Spinal cord (tissue), 10 donors: ENCODE measurements around the gene TRPM2. TPM values are rescaled to one million over a fixed set of nuclear protein-coding genes. Genes with fewer than 3 reads are reported as not detected.
"Not testable (repeated sequence)": the region's sequence is repeated elsewhere in the genome, so short reads cannot be mapped to it uniquely, and the experiment has no call there.

ENCODE experiments used
- DNase-seq, 6 donors: peaks; one replicate each; pipeline versions ENCODE4 v3.0.0 to v3.0.0-alpha.2; 2013 to 2015; ENCODE audit warnings: low spot score in 6 of 6, low read depth in 4 of 6
- H3K27ac ChIP-seq: one replicate; pipeline ENCODE4 v1.5.1; 2013; ENCODE audit warnings: low read depth, low read length, control low read depth
- H3K27me3 ChIP-seq: one replicate; pipeline ENCODE4 v1.6.1; 2013; ENCODE audit warnings: low read length; ENCODE audit not compliant: control insufficient read depth, insufficient read depth
- H3K36me3 ChIP-seq: one replicate; pipeline ENCODE4 v1.6.1; 2013; ENCODE audit warnings: low read length; ENCODE audit not compliant: control insufficient read depth, insufficient read depth
- H3K4me1 ChIP-seq: one replicate; pipeline ENCODE4 v1.6.1; 2013; ENCODE audit warnings: low read length; ENCODE audit not compliant: control insufficient read depth, insufficient read depth
- H3K4me3 ChIP-seq: one replicate; pipeline ENCODE4 v1.5.1; 2013; ENCODE audit warnings: low read depth, low read length, control low read depth
- H3K9me3 ChIP-seq: one replicate; pipeline ENCODE4 v1.6.1; 2013; ENCODE audit warnings: low read length; ENCODE audit not compliant: control insufficient read depth, insufficient read depth
- WGBS: methylation state at CpG from one replicate; pipeline ENCODE4 v1.1.5; 2013; ENCODE audit warnings: missing lambda C conversion rate; ENCODE audit not compliant: insufficient coverage; 5-methylcytosine and 5-hydroxymethylcytosine counted together
- polyA plus RNA-seq, 2 donors: library from polyadenylated mRNA; unstranded; fragments of 120-200 nt; gene quantifications; one replicate each; pipeline ENCODE4 v1.2.1, GENCODE V29; 2013; ENCODE audit not compliant: insufficient read length in 2 of 2
- total RNA-seq, 2 donors: library from RNA; depleted of rRNA in 1 of 2; stranded (reverse); fragments of 120-200 nt in 1 of 2; fragments of >200 nt in 1 of 2; gene quantifications; one replicate each; pipeline versions ENCODE4 v1.2.3 to v1.2.4, GENCODE V29; 2013 to 2014
- donor health status: healthy.

Gene TRPM2
- total and polyA plus RNA-seq, 4 donors: 4.0 to 21.4 (median 14.5) TPM

DNA sequence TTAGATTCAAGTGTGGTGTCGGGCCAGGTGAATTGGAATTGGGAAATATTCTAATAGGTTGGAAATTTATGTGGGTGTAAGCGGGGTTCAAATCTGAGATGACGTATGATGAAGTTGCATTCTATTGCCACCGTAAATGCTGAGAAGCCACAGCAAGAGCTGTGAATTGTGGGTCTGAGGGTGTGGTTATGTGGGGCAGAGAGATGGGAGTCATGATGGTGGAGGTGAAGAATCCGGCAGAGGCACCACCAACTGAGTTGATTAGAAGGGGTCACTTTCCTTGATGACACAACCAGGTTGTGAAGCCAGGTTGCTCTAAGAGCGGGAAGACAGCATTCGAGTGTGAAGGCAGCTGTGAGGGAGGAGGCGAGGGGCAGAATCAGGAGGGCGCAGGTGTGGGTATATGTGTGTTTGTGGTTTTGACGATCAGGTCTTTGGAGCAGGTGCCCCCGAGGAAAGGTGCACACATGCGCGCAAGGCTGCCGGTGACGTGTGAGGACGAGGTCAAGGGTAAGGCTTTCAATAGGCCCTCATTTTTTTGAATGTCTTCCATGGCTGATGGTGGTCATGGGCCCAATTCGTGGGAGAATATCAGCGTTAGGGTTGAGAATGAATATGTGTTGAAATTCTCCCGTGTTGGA, 120.6 kb downstream of the TRPM2 start:
- Histone ChIP-seq H3K27ac (no peak overlapping the region), H3K4me3 (no peak overlapping the region), H3K4me1 (no peaks in the 10 kb centered on the region), H3K36me3 (peaks cover 3% of the 10 kb centered on the region), H3K27me3 (no peaks in the 10 kb centered on the region), H3K9me3 (no peaks in the 10 kb centered on the region)
- 93% methylated on average over 18 of the region's 19 CpGs for WGBS
- DNase-seq: no peak

DNA sequence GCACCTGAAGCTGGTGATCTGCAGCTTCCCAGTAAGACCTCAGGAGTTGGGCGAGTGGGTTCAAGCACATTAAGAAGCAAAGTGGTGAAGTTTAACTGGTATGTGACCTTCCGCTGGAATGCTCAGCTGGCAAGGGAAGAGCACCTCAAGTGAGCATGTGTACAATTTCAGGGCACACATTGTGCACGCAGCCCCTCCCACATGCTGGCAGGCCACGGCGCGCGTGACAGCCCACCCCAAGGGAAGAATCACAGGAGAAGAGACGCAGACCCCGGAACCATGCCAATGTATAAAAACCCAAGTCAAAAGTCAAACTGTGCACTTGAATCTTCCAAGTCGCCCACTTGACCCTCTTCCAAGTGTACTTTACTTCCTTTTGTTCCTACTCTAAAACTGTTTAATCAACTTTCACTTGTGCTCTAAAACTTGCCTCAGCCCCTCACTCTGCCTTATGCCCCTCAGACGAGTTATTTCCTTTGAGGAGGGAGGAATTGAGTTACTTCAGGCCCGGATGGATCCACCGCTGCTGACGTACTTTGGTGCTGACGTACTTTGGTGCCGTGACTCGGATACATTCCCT, 121.9 kb downstream of the TRPM2 start:
- 87% methylated on average over 13 of the region's 17 CpGs for WGBS
- Histone ChIP-seq H3K27ac (no peak overlapping the region), H3K4me3 (no peak overlapping the region), H3K9me3 (no peaks in the 10 kb centered on the region), H3K27me3 (no peaks in the 10 kb centered on the region), H3K36me3 (peaks cover 6% of the 10 kb centered on the region), H3K4me1 (no peaks in the 10 kb centered on the region)
- DNase-seq: no peak

DNA sequence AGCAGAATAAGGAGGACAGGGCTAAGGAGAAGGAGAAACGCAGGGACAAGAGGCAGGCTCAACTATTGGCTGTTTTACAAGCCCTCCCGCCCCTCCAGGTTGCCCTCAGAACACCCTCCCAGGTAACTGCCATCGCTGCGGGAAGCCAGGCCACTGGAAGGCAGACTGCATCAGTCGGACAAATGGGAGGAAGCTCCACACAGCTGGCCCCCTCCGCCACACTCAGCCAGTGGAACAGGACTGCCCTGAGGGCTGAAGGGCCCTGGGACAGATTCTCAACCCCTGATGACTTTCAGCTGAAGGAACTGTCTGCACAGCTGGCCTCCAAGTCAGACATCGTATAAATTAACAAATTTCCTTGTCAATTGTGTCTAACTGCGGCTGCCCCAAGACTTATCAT, 123.7 kb downstream of the TRPM2 start:
- Histone ChIP-seq H3K4me1 (no peaks in the 10 kb centered on the region), H3K27ac (no peak overlapping the region), H3K9me3 (no peaks in the 10 kb centered on the region), H3K4me3 (no peak overlapping the region), H3K27me3 (no peaks in the 10 kb centered on the region), H3K36me3 (peaks cover 8% of the 10 kb centered on the region)
- no peak for DNase-seq
- 61% methylated on average over 5 of the region's 8 CpGs for WGBS

DNA sequence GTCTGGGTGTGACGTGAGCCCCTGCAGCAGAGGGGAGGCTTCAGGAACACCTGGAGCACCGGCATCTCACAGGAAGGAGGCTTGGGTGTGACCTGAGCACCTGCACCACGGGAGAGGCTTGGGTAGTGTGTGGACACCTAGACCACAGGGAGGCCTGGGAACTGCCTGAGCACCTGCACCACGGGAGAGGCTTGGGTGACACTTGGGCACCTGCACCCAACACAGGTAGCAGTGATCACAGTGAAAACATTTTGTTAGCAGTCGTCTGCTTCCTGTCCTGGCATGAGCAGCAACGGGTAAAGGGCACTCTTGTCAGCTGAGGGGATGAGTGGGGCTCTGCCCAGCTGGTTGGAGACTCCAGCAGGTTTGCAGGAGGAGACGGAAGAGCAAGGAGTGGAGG, 124.3 kb downstream of the TRPM2 start:
- H3K4me1 ChIP-seq: no peaks in the 10 kb centered on the region
- WGBS: 70% methylated on average over 7 of the region's 7 CpGs
- no peak overlapping the region for H3K27ac ChIP-seq
- peaks cover 8% of the 10 kb centered on the region for H3K36me3 ChIP-seq
- no peaks in the 10 kb centered on the region for H3K27me3 ChIP-seq
- no peak for DNase-seq
- no peak overlapping the region for H3K4me3 ChIP-seq
- H3K9me3 ChIP-seq: no peaks in the 10 kb centered on the region

DNA sequence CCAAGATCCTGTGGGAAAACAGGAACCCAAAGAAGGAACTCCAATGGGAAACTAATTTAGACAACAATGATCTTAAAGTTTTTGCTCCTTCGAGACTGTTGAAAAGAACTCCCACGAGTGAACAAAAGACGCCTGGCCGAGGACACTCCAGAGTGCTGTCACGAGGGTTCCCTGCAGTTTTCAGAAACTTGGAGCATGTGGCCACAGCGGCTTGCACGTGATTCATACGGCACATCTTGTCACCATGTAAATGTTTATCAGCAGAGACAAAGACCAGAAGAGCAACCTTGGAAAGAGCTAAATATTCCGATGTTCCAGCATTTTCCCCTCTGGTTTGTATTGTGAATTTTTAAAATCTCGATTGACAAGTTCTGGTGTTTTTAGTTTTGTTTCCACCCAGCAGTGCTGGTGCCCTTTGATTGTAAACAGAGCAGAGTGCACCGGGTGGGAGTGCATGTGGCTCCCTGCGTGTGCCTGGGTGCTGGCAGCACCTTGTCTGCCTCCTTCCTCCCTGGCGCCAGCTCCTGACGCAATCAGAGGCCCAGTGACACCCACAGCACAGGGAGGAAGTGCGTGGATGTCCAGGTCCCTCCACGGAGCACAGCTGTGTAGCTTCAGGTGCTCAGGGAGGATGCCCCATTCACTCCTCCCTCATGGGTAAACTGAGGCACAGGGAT, 124.8 kb downstream of the TRPM2 start:
- Histone ChIP-seq H3K9me3 (no peaks in the 10 kb centered on the region), H3K4me3 (no peak overlapping the region), H3K4me1 (no peaks in the 10 kb centered on the region), H3K27me3 (no peaks in the 10 kb centered on the region), H3K36me3 (peaks cover 8% of the 10 kb centered on the region), H3K27ac (no peak overlapping the region)
- no peak for DNase-seq
- 77% methylated on average over 16 of the region's 16 CpGs for WGBS

DNA sequence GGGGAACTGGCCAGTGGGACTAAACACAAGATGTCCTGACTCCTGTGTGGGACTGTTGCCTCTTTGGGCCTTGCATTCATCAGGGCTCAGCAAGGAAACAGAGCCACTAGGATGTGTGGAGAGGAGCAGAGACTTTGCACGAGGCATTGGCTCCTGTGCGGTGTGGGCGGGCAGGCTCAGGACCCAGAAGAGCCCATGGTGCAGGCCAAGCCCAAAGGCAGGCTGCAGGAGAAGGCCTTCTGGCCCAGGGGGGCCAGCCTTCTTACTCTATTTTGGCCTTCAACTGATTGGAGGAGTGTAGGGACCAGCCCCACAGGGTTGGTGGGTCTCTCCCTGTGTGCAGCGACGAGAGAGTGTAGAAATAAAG, 125.4 kb downstream of the TRPM2 start:
- H3K9me3 ChIP-seq: no peaks in the 10 kb centered on the region
- H3K27ac ChIP-seq: no peak overlapping the region
- peaks cover 8% of the 10 kb centered on the region for H3K36me3 ChIP-seq
- no peaks in the 10 kb centered on the region for H3K4me1 ChIP-seq
- WGBS: 88% methylated on average over 5 of the region's 5 CpGs
- H3K4me3 ChIP-seq: no peak overlapping the region
- no peak for DNase-seq
- no peaks in the 10 kb centered on the region for H3K27me3 ChIP-seq

DNA sequence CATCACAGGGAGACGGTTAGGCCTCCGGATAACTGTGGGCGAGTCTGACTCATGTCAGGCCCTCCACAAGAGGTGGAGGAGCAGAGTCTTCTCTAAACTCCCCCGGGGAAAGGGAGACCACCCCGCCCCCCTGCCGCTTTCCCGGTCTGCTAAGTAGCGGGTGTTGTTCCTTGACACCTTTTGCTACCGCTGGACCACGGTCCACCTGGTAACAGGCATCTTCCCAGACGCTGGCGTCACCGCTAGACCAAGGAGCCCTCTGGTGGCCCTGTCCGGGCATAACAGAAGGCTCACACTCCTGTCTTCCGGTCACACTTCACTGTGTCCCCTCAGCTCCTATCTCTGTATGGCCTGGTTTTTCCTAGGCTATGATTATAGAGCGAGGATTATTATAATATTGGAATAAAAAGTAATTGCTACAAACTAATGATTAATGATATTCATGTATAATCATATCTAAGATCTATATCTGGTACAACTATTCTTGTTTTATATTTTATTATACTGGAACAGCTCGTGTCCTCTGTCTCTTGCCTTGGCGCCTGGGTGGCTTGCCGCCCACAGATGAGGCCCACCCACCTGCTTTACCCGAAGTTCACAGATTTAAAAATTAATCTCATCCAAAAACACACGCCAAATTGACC, 126.3 kb downstream of the TRPM2 start:
- not testable (repeated sequence) for H3K9me3 ChIP-seq, H3K4me3 ChIP-seq, H3K36me3 ChIP-seq, H3K4me1 ChIP-seq, H3K27me3 ChIP-seq, H3K27ac ChIP-seq
- peak in 2 of 6 donors; percentile 22 to 41 for DNase-seq
- 86% methylated on average over 7 of the region's 21 CpGs for WGBS

DNA sequence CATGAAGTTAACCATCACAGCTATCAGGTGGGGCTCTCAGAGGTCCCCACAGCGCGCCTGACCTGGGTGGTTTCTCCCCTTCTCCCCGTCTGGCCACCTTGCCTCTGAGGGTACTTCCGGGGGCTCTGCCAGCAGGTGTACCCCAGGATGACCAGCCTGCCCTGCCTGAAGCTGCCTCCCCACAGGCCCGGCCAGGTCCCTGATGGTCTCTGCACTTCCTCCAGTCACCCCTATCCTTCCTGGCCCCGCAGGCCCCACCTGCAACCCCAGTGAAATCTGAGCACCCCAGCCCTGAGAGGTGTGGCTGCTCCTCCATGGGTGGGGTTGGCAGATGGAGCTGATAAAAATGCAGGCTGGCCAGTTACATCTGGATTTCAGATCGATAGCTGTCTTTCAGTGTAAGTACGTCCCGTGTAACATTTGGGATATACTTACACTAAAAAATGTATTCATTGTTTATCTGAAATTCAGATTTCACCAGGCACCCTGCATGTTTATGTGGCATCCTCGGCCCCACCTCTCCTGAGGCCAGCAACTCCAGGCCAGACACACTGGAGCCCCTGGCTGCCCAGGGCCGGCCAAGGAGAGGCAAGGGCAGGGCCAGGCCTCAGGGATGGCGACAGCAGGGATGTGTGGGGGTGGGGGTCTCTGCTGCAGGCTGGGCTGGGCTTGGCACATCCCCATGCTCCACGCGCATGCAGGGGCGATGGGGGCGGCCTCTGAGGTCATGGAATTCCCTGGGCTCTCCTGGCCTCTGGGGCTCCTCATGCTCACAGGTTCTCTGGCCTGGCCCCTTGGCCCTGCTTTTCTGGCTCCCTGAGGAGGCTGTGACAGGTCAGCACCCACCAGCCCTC, 127.0 kb downstream of the TRPM2 start:
- Histone ChIP-seq H3K27me3 (no peaks in the 10 kb centered on the region), H3K4me1 (no peaks in the 10 kb centered on the region), H3K36me3 (peaks cover 8% of the 10 kb centered on the region), H3K27ac (no peak overlapping the region), H3K9me3 (no peaks in the 10 kb centered on the region), H3K4me3 (no peak overlapping the region)
- no peak for DNase-seq
- WGBS: 88% methylated on average over 14 of the region's 16 CpGs

DNA sequence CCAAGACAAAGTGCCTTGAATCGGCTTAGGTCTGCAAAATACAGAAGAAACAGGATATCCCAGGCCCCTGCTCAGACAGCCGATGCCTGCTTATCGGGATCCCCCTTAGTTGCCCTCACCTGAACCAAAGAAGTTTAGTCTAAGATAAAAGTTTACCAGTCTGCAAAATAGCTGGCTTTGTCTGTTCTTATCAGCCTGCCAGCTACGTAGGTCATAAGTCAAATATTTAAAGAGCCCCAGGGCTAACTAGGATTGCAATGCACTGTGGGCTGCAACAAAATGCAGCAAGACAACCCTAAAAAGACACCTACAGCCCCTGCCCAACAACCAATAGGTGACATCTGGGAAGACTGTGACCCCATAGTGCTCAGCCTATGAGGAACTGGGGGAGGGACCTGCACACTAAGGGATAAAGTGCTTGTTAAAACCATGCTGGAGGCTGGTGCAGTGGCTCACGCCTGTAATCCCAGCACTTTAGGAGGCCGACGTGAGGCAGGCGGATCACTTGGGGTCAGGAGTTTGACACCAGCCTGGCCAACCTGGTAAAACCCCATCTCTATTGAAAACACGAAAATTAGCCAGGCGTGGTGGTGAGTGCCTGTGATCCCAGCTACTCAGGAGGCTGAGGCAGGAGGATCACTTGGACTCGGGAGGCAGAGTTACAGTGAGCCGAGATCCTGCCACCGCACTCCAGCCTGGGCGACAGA, 129.3 kb downstream of the TRPM2 start:
- no peak for DNase-seq
- H3K27me3 ChIP-seq: no peaks in the 10 kb centered on the region
- H3K4me3 ChIP-seq: no peak overlapping the region
- H3K27ac ChIP-seq: no peak overlapping the region
- H3K36me3 ChIP-seq: peaks cover 6% of the 10 kb centered on the region
- 91% methylated on average over 14 of the region's 14 CpGs for WGBS
- H3K9me3 ChIP-seq: no peaks in the 10 kb centered on the region
- H3K4me1 ChIP-seq: no peaks in the 10 kb centered on the region
